ENCODE data around the gene MYOCD. TPM values are rescaled to one million over a fixed set of nuclear protein-coding genes. Genes with fewer than 3 reads are reported as not detected.

Gene MYOCD
- total RNA-seq, 4 donors from 2014 or later = 0.34 to 2.8 (median 0.78) TPM

GRCh38 chr17:12722282-12722681 is 56.6 kb downstream of the MYOCD start:
- no peak for TF ChIP-seq CTCF (IDR thresholded peaks at IDR 0.05)
- TF ChIP-seq POLR2A (IDR thresholded peaks at IDR 0.05) = no peak
- TF ChIP-seq EP300 (IDR thresholded peaks at IDR 0.05) = no peak
- no peak for TF ChIP-seq POLR2AphosphoS5 (IDR thresholded peaks at IDR 0.05)
- H3K27ac ChIP-seq = no peak overlapping the region
- DNase-seq (ENCODE audit: low spot score in 2 of 2) = no peak
- WGBS = 80% methylated on average over 5 of the region's 5 CpGs
- no peaks in the 10 kb centered on the region for H3K4me1 ChIP-seq
- H3K9me3 ChIP-seq = no peaks in the 10 kb centered on the region
- no peaks in the 10 kb centered on the region for H3K27me3 ChIP-seq
- no peaks in the 10 kb centered on the region for H3K36me3 ChIP-seq
- H3K4me3 ChIP-seq = no peak overlapping the region

GRCh38 chr17:12726131-12726530 is 60.4 kb downstream of the MYOCD start:
- Histone ChIP-seq H3K27me3 (no peaks in the 10 kb centered on the region), H3K4me3 (no peak overlapping the region), H3K27ac (no peak overlapping the region), H3K36me3 (no peaks in the 10 kb centered on the region), H3K4me1 (peaks cover 7% of the 10 kb centered on the region), H3K9me3 (no peaks in the 10 kb centered on the region)
- no peak for DNase-seq (ENCODE audit: low spot score in 2 of 2)
- 81% methylated on average over 2 of the region's 2 CpGs for WGBS
- no peak for TF ChIP-seq POLR2AphosphoS5 (IDR thresholded peaks at IDR 0.05)
- TF ChIP-seq POLR2A (IDR thresholded peaks at IDR 0.05) = no peak
- TF ChIP-seq EP300 (IDR thresholded peaks at IDR 0.05) = no peak
- no peak for TF ChIP-seq CTCF (IDR thresholded peaks at IDR 0.05)

GRCh38 chr17:12727076-12727760 is 61.5 kb downstream of the MYOCD start:
- Histone ChIP-seq H3K36me3 (no peaks in the 10 kb centered on the region), H3K4me3 (no peak overlapping the region), H3K4me1 (peaks cover 11% of the 10 kb centered on the region), H3K27me3 (no peaks in the 10 kb centered on the region), H3K9me3 (no peaks in the 10 kb centered on the region), H3K27ac (no peak overlapping the region)
- TF ChIP-seq EP300 (IDR thresholded peaks at IDR 0.05) (no peak), CTCF (IDR thresholded peaks at IDR 0.05) (no peak), POLR2AphosphoS5 (IDR thresholded peaks at IDR 0.05) (no peak), POLR2A (IDR thresholded peaks at IDR 0.05) (no peak)
- 63% methylated on average over 6 of the region's 6 CpGs for WGBS
- DNase-seq (ENCODE audit: low spot score in 2 of 2) = no peak

- H3K27ac ChIP-seq = no peak overlapping the region
- H3K4me3 ChIP-seq = no peak overlapping the region
- H3K4me1 ChIP-seq = peaks cover 11% of the 10 kb centered on the region
- no peak for TF ChIP-seq EP300 (IDR thresholded peaks at IDR 0.05)
- no peaks in the 10 kb centered on the region for H3K9me3 ChIP-seq
- no peaks in the 10 kb centered on the region for H3K27me3 ChIP-seq
- DNase-seq (ENCODE audit: low spot score in 2 of 2) = no peak
- no peaks in the 10 kb centered on the region for H3K36me3 ChIP-seq
- 86% methylated on average over 7 of the region's 7 CpGs for WGBS
Observed at GRCh38 chr17:12727881-12728280, 62.2 kb downstream of the MYOCD start.

GRCh38 chr17:12729086-12729485 is 63.4 kb downstream of the MYOCD start:
- DNase-seq (ENCODE audit: low spot score in 2 of 2) = no peak
- H3K4me1 ChIP-seq = peaks cover 11% of the 10 kb centered on the region
- H3K4me3 ChIP-seq = no peak overlapping the region
- TF ChIP-seq CTCF (IDR thresholded peaks at IDR 0.05) (no peak), POLR2AphosphoS5 (IDR thresholded peaks at IDR 0.05) (no peak), POLR2A (IDR thresholded peaks at IDR 0.05) (no peak), EP300 (IDR thresholded peaks at IDR 0.05) (no peak)
- WGBS = 74% methylated on average over 5 of the region's 5 CpGs
- H3K36me3 ChIP-seq = no peaks in the 10 kb centered on the region
- no peak overlapping the region for H3K27ac ChIP-seq
- no peaks in the 10 kb centered on the region for H3K9me3 ChIP-seq
- no peaks in the 10 kb centered on the region for H3K27me3 ChIP-seq

GRCh38 chr17:12730421-12730820 is 64.7 kb downstream of the MYOCD start:
- 64% methylated on average over 5 of the region's 5 CpGs for WGBS
- DNase-seq (ENCODE audit: low spot score in 2 of 2) = no peak

More at GRCh38 chr17:12730421-12730820, 64.7 kb downstream of the MYOCD start:
- no peaks in the 10 kb centered on the region for H3K9me3 ChIP-seq
- H3K27ac ChIP-seq = no peak overlapping the region
- no peak overlapping the region for H3K4me3 ChIP-seq
- H3K36me3 ChIP-seq = no peaks in the 10 kb centered on the region
- TF ChIP-seq CTCF (IDR thresholded peaks at IDR 0.05) (no peak), POLR2AphosphoS5 (IDR thresholded peaks at IDR 0.05) (no peak), EP300 (IDR thresholded peaks at IDR 0.05) (no peak), POLR2A (IDR thresholded peaks at IDR 0.05) (no peak)
- H3K27me3 ChIP-seq = no peaks in the 10 kb centered on the region
- H3K4me1 ChIP-seq = peaks cover 11% of the 10 kb centered on the region

Measured in suprapubic skin (tissue), 4 donors.